ENCODE measurements around the gene C19orf81. TPM values are rescaled to one million over a fixed set of nuclear protein-coding genes. Genes with fewer than 3 reads are reported as not detected.

Gene C19orf81
- polyA plus RNA-seq, 3 donors = not detected

DNA sequence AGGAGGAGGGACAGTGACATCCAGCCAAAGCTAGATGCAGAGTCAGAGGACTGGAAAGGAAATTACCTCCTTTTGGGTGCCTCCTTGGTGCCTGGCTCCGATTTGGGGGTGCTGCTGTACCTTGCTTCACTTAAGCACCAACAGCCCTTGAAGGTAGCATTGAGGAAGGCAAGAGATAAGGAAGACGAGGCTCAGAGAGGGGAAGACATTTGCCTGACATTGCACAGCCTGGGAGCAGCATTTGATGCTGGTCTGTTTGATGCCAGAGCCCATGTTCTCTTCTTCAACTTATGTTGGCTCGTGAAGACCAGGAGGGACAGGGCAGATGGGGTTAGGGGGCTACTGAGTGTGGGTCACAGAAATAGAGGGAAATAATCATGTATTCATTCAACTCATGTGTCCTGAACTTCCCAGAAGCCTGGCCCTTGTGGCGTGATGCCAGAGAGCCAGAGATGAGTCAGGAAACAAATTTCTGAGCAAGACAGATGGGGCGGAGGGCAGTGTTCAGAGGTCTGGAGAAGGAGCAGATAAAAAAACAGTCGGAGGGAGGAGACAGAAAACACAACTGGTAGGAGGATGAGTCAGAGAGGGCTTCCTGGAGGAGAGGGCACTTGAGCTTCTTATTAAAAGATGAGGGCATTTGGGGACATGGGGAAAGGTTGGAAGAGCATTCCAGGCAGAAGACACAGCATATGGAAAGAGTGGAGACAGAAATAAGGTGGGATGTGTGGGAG is 3.0 kb upstream of the C19orf81 start:
- Mint-ChIP-seq H3K36me3 (no peaks in the 10 kb centered on the region), H3K4me3 (no peak overlapping the region), H3K27ac (no peak overlapping the region), H3K4me1 (no peaks in the 10 kb centered on the region), H3K9me3 (peaks cover 0 to 2% (median 1%) of the 10 kb centered on the region in 7 donors), H3K27me3 (ENCODE audit: low read depth in 3 of 3) (peaks cover 2 to 13% (median 4%) of the 10 kb centered on the region in 3 donors)
- H2AFZ ChIP-seq (ENCODE audit: insufficient read depth, low read depth, low read length, poor library complexity, severe bottlenecking) = no peak overlapping the region
- H3K27ac ChIP-seq (ENCODE audit: low read depth in 1 of 2, low read length in 2 of 2) = no peak overlapping the region
- 54% methylated on average over 4 of the region's 6 CpGs for WGBS (ENCODE audit: insufficient coverage)
- no peaks in the 10 kb centered on the region for H3K4me1 ChIP-seq (ENCODE audit: control insufficient read depth in 1 of 2, insufficient read depth in 2 of 2, low read length in 2 of 2)
- intact Hi-C loops (cut with micrococcal nuclease) = no loop called here
- H3K27me3 ChIP-seq (ENCODE audit: control insufficient read depth in 2 of 2, insufficient read depth in 2 of 2, low read length in 2 of 2) = peaks cover 0 to 6% of the 10 kb centered on the region in 2 donors
- TF ChIP-seq, protein P1, sequence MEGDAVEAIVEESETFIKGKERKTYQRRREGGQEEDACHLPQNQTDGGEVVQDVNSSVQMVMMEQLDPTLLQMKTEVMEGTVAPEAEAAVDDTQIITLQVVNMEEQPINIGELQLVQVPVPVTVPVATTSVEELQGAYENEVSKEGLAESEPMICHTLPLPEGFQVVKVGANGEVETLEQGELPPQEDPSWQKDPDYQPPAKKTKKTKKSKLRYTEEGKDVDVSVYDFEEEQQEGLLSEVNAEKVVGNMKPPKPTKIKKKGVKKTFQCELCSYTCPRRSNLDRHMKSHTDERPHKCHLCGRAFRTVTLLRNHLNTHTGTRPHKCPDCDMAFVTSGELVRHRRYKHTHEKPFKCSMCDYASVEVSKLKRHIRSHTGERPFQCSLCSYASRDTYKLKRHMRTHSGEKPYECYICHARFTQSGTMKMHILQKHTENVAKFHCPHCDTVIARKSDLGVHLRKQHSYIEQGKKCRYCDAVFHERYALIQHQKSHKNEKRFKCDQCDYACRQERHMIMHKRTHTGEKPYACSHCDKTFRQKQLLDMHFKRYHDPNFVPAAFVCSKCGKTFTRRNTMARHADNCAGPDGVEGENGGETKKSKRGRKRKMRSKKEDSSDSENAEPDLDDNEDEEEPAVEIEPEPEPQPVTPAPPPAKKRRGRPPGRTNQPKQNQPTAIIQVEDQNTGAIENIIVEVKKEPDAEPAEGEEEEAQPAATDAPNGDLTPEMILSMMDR (IDR thresholded peaks at IDR 0.05) = no peak
- H3K9ac ChIP-seq (ENCODE audit: insufficient read depth, low read length, poor library complexity, severe bottlenecking) = no peak overlapping the region
- peaks cover 0 to 4% of the 10 kb centered on the region in 2 donors for H3K9me3 ChIP-seq (replicated peaks in 1 of 2; ENCODE audit: control insufficient read depth in 1 of 2, insufficient read depth in 1 of 2, low read length in 2 of 2)
- DNase-seq = no peak
- H3K4me2 ChIP-seq (replicated peaks; ENCODE audit: extremely low read depth, low read length, poor library complexity, severe bottlenecking) = no peak overlapping the region
- H3K4me3 ChIP-seq (replicated peaks in 1 of 3; ENCODE audit: low read depth in 2 of 3, low read length in 3 of 3) = no peak overlapping the region
- H3K36me3 ChIP-seq (replicated peaks in 1 of 2; ENCODE audit: control insufficient read depth in 1 of 2, insufficient read depth in 2 of 2, low read length in 2 of 2) = no peaks in the 10 kb centered on the region
- H4K20me1 ChIP-seq (ENCODE audit: insufficient read depth, low read length) = no peaks in the 10 kb centered on the region
- H3K79me2 ChIP-seq (ENCODE audit: insufficient read depth, low read length) = no peaks in the 10 kb centered on the region

DNA sequence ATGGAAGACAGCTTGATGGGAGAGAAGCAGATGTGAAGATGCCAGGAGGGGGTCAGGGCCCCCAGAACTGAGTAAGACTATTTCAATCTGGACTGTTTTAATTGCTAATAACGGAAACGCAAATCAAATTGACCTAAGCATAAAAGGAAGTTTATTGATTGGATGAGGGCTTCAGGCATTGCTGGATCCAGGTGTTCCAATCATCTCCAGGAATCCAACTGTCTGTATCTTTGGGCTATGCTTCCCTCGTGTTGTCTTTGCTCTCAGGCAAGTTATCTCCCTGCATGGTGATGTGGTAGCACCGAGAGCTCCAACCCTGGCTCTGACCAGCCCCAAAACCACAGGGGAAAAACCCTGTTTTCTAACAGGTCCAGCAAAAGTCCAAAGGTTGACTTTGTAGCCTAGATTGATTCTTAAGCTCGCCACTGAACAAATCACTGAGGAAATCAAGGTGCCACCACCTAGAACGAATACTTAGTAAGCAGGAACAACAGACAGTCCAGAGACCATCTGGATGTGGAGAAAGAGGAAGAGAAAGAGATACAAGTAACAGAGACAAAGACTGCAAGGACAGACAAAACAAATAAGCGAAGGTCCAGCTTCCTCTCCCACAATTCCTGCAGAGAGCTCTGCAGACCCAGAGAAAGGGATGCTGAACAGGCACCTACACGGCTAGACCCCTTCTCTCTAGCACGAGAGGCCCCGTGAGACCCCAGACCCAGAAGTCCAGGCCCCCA is 1.2 kb upstream of the C19orf81 start:
- no peak overlapping the region for H3K27ac Mint-ChIP-seq
- Histone ChIP-seq H3K9me3 (replicated peaks in 1 of 2; ENCODE audit: control insufficient read depth in 1 of 2, insufficient read depth in 1 of 2, low read length in 2 of 2) (peaks cover 0 to 4% of the 10 kb centered on the region in 2 donors), H3K27me3 (ENCODE audit: control insufficient read depth in 2 of 2, insufficient read depth in 2 of 2, low read length in 2 of 2) (peaks cover 0 to 4% of the 10 kb centered on the region in 2 donors), H3K27ac (ENCODE audit: low read depth in 1 of 2, low read length in 2 of 2) (no peak overlapping the region), H3K4me2 (replicated peaks; ENCODE audit: extremely low read depth, low read length, poor library complexity, severe bottlenecking) (no peak overlapping the region), H3K4me1 (ENCODE audit: control insufficient read depth in 1 of 2, insufficient read depth in 2 of 2, low read length in 2 of 2) (no peaks in the 10 kb centered on the region), H3K4me3 (replicated peaks in 1 of 3; ENCODE audit: low read depth in 2 of 3, low read length in 3 of 3) (no peak overlapping the region), H3K9ac (ENCODE audit: insufficient read depth, low read length, poor library complexity, severe bottlenecking) (no peak overlapping the region), H3K36me3 (replicated peaks in 1 of 2; ENCODE audit: control insufficient read depth in 1 of 2, insufficient read depth in 2 of 2, low read length in 2 of 2) (no peaks in the 10 kb centered on the region), H2AFZ (ENCODE audit: insufficient read depth, low read depth, low read length, poor library complexity, severe bottlenecking) (no peak overlapping the region), H3K79me2 (ENCODE audit: insufficient read depth, low read length) (no peaks in the 10 kb centered on the region), H4K20me1 (ENCODE audit: insufficient read depth, low read length) (no peaks in the 10 kb centered on the region)
- intact Hi-C loops (cut with micrococcal nuclease) = no loop called here
- peaks cover 0 to 2% (median 1%) of the 10 kb centered on the region in 7 donors for H3K9me3 Mint-ChIP-seq
- no peaks in the 10 kb centered on the region for H3K4me1 Mint-ChIP-seq
- TF ChIP-seq, protein P1 (IDR thresholded peaks at IDR 0.05) = no peak
- peaks cover 2 to 9% (median 4%) of the 10 kb centered on the region in 3 donors for H3K27me3 Mint-ChIP-seq (ENCODE audit: low read depth in 3 of 3)
- H3K36me3 Mint-ChIP-seq = no peaks in the 10 kb centered on the region
- H3K4me3 Mint-ChIP-seq = no peak overlapping the region
- 76% methylated on average over 7 of the region's 10 CpGs for WGBS (ENCODE audit: insufficient coverage)
- DNase-seq = no peak

Data from CD14-positive monocyte (primary cell).